ENCODE results near the gene KCNK16.
"Not testable (repeated sequence)": the region's sequence is repeated elsewhere in the genome, so short reads cannot be mapped to it uniquely, and the experiment has no call there.

KCNK16 gene

GRCh38 chr6:39312912-39313525, 9.5 kb downstream of the KCNK16 start:
- DNase-seq (ENCODE audit: extremely low read depth in 1 of 2, low read depth in 1 of 2) = no peak

- DNase-seq (ENCODE audit: extremely low read depth in 1 of 2, low read depth in 1 of 2) = no peak
These were observed 12.0 kb downstream of the KCNK16 start for GRCh38 chr6:39310542-39310941.

GRCh38 chr6:39309942-39310531, 12.5 kb downstream of the KCNK16 start:
- DNase-seq (ENCODE audit: extremely low read depth in 1 of 2, low read depth in 1 of 2) = peak in 1 of 2 donors; percentile 44

GRCh38 chr6:39307462-39307861, 15.0 kb downstream of the KCNK16 start:
- no peak for DNase-seq (ENCODE audit: extremely low read depth in 1 of 2, low read depth in 1 of 2)

- no peak for DNase-seq (ENCODE audit: extremely low read depth in 1 of 2, low read depth in 1 of 2)
These were observed 17.6 kb downstream of the KCNK16 start for GRCh38 chr6:39304951-39305350.

- no peak for DNase-seq (ENCODE audit: extremely low read depth in 1 of 2, low read depth in 1 of 2)
These were observed 18.9 kb downstream of the KCNK16 start for GRCh38 chr6:39303425-39304153.

GRCh38 chr6:39302669-39303424, 19.7 kb downstream of the KCNK16 start:
- DNase-seq (ENCODE audit: extremely low read depth in 1 of 2, low read depth in 1 of 2) = peak; percentile 66 to 81

- no peak for DNase-seq (ENCODE audit: extremely low read depth in 1 of 2, low read depth in 1 of 2)
These were observed 20.5 kb downstream of the KCNK16 start for GRCh38 chr6:39302011-39302410.

- DNase-seq (ENCODE audit: extremely low read depth in 1 of 2, low read depth in 1 of 2) = no peak
These were observed 20.9 kb downstream of the KCNK16 start for GRCh38 chr6:39301606-39302005.

GRCh38 chr6:39300739-39301138, 21.8 kb downstream of the KCNK16 start:
- no peak for DNase-seq (ENCODE audit: extremely low read depth in 1 of 2, low read depth in 1 of 2)

- DNase-seq (ENCODE audit: extremely low read depth in 1 of 2, low read depth in 1 of 2) = no peak
These were observed 24.4 kb downstream of the KCNK16 start for GRCh38 chr6:39298061-39298460.

GRCh38 chr6:39296745-39297640, 25.5 kb downstream of the KCNK16 start:
- no peak for DNase-seq (ENCODE audit: extremely low read depth in 1 of 2, low read depth in 1 of 2)

- no peak for DNase-seq (ENCODE audit: extremely low read depth in 1 of 2, low read depth in 1 of 2)
These were observed 26.9 kb downstream of the KCNK16 start for GRCh38 chr6:39295611-39296011.

GRCh38 chr6:39294899-39295298, 27.6 kb downstream of the KCNK16 start:
- DNase-seq (ENCODE audit: extremely low read depth in 1 of 2, low read depth in 1 of 2) = no peak

- no peak for DNase-seq (ENCODE audit: extremely low read depth in 1 of 2, low read depth in 1 of 2)
These were observed 28.4 kb downstream of the KCNK16 start for GRCh38 chr6:39294133-39294532.

GRCh38 chr6:39292637-39293036, 29.9 kb downstream of the KCNK16 start:
- DNase-seq (ENCODE audit: extremely low read depth in 1 of 2, low read depth in 1 of 2) = no peak

GRCh38 chr6:39289490-39289889, 33.0 kb downstream of the KCNK16 start:
- DNase-seq (ENCODE audit: extremely low read depth in 1 of 2, low read depth in 1 of 2) = no peak

GRCh38 chr6:39287601-39288000, 34.9 kb downstream of the KCNK16 start:
- DNase-seq (ENCODE audit: extremely low read depth in 1 of 2, low read depth in 1 of 2) = no peak

GRCh38 chr6:39286596-39286995, 35.9 kb downstream of the KCNK16 start:
- DNase-seq (ENCODE audit: extremely low read depth in 1 of 2, low read depth in 1 of 2) = not testable (repeated sequence)

GRCh38 chr6:39282774-39283173, 39.7 kb downstream of the KCNK16 start:
- no peak for DNase-seq (ENCODE audit: extremely low read depth in 1 of 2, low read depth in 1 of 2)
